SK-N-SH treated with all-trans-retinoic acid at 6 μM for 48 hours (cell line): ENCODE data around the gene TXNDC16.

Source experiments
- TCF4 ChIP-seq: fragments of 250-450 bp; sonication (Bioruptor Pico); IDR thresholded peaks from 2 replicates; pipeline ENCODE4 v1.8.0; 2021; ENCODE audit warnings: mild to moderate bottlenecking, moderate library complexity, borderline replicate concordance
- ZFP30 ChIP-seq: fragments of 450-650 bp; formaldehyde crosslinking; IDR thresholded peaks from 2 replicates; pipeline ENCODE4 v1.5.0; 2022; ENCODE audit warnings: mild to moderate bottlenecking, moderate library complexity
- ZNF565 ChIP-seq: fragments of 450-650 bp; formaldehyde crosslinking; conservative IDR thresholded peaks from 2 replicates; pipeline ENCODE4 v1.5.0; 2020; ENCODE audit warnings: low read depth, mild to moderate bottlenecking, moderate library complexity

GRCh38 chr14:52455291-52456088, 96.8 kb downstream of the TXNDC16 start:
- TF ChIP-seq ZNF565 (CRISPR knock-in tag) (no peak), ZFP30 (CRISPR knock-in tag) (no peak), TCF4 (no peak)
